GM18498 (cell line): Measurements from ENCODE around the gene MLEC.

Experiments used
- ATAC-seq: cut with Tn5 transposase; IDR thresholded peaks from one replicate; pipeline ENCODE4 v1.9.1; 2021; ENCODE audit warnings: mild to moderate bottlenecking, moderate library complexity; ENCODE audit not compliant: unreplicated experiment

MLEC gene

DNA sequence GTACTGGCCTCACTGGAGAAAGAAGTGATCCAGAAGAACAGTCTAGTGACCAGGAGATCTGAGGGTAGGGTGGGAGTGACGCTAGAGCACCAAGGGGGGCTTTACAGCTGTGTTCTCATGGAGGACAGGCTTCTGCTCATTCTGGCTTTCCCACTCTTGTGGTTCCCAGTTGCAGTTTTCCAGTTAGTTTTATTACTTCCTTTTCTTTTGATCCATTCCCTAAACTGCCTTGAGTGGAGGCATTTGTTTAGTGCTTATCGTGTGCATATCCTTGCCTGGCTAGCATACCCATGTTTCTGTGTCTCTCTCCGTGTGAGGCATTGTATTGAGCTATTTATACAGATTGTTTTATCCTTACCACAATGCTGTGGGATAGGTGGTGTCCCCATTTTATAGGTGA is 4.0 kb downstream of the MLEC start:
- ATAC-seq = no peak

DNA sequence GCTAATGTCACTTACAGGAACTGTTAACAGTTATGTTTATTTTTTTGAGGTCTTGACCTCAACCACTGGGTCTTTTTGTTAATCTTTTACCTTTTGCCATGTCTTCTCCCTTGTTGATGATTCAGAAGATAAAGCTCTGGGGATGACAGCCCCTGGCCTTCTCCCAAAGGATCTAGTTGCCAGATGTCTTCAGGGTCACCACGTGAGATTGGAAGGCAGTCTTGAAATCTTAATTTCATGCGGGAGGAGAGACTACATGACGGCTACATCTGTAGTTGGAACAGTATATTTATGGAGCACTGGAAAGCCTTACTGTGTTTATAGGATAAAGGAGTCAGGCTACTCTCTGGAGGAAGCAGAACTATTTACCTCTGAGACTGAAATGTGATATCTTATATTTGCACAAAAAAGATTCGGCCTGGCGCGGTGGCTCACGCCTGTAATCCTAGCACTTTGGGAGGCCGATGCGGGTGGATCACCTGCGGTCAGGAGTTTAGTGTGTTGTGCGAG is 5.6 kb downstream of the MLEC start:
- ATAC-seq = no peak

- no peak for ATAC-seq
These were observed 6.9 kb downstream of the MLEC start for GRCh38 chr12:120693848-120694247.

GRCh38 chr12:120696626-120697025 is 9.7 kb downstream of the MLEC start:
- ATAC-seq = no peak

GRCh38 chr12:120697344-120697743 is 10.4 kb downstream of the MLEC start:
- ATAC-seq = no peak

GRCh38 chr12:120698665-120699064 is 11.7 kb downstream of the MLEC start:
- ATAC-seq = no peak

DNA sequence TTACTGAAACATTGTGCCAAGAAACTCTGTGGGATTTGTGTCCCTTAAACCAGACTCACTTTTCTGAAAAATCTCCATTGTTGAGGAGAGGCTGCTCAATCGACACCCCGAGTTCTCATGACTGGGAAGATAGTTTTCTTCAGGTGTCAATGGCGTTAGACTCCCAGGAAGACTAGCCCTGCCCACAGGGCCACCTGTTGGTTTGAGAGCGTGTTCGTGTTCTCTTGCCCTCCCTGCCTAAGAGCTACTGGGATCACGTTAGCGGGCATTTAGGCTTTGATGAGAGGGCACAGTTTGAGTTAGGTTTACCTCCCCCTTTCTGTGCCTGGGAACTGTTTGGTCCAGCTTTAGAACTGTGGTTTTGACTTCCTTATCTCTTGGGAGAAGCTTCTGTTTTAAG is 12.6 kb downstream of the MLEC start:
- ATAC-seq = no peak

DNA sequence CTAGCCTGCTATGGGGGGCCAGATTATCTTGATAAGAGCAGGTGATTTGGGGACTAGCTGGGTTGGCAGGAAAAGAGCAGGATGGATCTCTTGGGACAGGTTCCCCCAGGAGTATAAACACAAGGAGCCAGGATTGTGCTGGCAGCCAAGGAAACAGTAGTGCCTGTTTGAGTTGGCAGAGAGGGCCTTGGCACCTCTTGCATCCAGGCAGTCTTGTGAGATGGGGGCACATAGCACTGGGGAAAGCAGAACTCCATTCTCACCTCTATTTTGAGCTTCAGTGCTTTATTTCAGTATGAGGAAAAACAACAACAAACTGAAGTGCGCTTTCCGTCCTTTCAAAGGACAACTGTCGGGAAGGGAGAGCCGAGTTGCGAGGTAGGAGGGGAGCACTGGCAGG is 13.9 kb downstream of the MLEC start:
- ATAC-seq = no peak

GRCh38 chr12:120702637-120703036 is 15.7 kb downstream of the MLEC start:
- ATAC-seq = no peak

DNA sequence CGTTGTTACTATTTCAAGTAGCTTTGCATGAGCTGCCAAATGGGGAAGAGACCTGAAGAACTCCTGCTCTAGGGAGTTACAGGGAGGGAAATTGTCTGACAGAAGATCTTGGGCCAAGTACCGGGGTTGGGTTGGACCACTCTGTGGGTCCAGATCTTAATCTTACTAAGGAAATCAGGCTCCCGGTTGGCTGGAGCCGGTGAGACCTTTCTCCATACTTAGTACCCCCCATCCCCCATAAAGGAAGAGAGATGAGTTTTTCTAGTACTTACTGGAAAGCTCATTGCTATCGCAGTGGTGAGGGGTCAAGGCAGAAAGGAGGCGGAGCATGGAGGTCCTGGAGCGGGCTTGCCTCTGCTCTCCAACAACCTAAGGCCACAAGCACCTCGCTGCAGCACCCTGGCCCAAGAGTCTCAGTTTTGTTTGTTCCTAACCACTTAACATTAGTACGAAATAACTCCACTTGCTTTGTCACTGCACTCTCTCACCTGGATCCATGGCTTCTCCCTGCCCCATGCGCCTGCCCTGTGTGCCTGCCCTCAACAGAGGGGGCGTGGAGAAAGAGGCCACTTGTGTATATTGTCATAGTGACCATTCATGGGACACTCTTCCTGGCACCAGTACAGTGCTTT is 16.5 kb downstream of the MLEC start:
- ATAC-seq = no peak

DNA sequence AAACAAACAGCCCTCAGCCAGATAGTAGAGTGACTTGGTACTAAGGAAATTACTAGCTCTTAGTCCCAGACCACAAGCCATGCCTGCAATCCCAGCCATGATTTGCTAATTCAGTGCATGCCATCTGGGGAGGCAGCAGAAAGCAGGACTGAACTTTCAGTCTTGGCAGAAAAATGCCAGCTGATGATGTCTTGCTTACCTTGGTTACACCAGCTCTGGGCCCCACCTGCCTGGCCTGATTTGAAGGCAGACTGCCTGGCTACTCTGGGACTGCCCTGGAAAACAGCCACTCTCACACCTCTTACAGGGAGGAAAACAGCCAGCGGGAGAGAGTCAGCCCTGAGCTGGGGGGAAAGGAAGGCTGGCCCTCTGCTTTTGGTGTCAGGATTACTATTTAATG is 18.7 kb downstream of the MLEC start:
- no peak for ATAC-seq

DNA sequence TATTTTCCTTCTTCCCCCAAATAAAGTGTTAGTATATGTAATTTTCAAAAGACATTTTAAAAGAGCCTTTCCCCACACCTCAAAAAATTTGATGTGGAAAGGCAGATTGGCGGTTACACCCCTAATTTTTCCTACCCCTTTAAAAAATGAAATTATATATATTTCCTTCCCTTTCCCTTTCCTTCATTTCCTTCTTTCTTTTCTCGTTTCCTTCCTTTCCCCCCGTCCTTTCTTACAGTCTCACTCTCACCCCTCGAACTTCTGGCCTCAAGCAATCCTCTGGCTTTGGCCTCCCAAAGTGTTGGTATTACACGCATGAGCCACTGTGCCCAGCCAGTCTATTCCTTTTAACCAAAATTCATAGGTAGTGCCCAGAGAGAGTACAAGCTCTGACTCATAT is 19.1 kb downstream of the MLEC start:
- no peak for ATAC-seq

DNA sequence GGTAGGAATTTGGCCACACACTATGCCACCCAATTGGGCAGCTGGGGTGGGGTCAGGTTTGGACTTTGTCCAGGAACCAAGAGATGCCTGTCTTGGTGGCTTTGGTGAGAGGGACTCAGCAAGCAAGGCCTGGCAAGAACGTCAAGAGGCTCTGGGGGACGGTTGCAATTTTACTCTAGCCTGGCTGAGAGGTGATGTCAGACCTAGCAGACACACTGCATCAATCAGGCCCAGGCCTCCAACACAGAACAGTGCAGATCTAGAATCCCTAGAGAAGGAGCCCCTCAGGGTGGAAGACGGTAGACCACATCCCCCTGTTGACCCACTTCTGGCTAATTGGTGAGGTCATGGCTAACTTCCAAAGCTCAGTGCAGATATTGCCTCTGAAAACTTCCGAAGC is 21.7 kb downstream of the MLEC start:
- ATAC-seq = no peak

GRCh38 chr12:120710031-120710804 is 23.3 kb downstream of the MLEC start, which contains the start of gene UNC119B:
UNC119B (plus strand) TSS chr12:120710458; CDS start chr12:120710475, 17 bp downstream.
- ATAC-seq = peak; percentile 79

DNA sequence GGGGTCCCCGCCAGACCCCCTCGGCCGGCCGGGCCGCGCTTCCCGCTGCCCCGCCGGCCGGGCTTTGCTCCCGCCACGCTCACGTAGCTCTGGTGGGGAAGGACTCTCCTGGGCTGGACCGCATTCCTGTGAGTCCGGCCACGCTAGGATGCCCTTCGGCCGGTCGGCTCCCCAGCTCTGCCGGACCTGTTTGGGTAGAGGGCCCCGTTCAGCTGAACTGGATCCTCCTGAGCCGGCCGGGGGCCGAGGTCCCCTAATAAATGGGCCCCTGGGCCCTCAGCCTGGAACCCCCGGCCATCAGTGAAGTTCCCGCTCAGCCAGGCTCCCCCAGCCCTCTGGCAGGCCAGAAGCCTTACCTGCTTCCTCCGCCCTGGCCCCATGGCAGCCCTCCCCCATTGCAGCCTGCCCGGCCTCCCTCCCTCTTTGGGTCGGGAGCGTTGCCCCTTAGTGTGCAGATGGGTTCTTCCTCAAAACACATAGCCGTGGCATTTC is 23.9 kb downstream of the MLEC start:
- peak; percentile 22 for ATAC-seq

GRCh38 chr12:120711411-120711810 is 24.5 kb downstream of the MLEC start:
- ATAC-seq = no peak

DNA sequence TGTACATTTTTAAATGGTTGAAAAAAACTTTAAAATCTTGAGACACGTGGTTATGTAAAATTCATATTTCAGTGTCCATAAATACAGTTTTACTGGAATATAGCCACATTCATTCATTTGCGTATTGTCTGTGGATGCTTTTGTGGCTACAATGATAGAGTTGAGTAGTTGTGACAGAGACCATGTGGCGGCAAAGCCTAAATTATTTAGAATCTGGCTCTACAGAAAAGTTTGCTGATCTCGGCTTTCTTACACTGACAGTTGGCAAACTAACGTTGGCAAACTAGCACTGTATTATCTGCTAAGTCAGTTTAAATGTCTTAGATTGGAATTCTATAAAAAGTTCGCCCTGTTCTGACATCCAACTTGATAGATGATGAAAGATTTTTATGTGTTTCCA is 25.7 kb downstream of the MLEC start:
- no peak for ATAC-seq

DNA sequence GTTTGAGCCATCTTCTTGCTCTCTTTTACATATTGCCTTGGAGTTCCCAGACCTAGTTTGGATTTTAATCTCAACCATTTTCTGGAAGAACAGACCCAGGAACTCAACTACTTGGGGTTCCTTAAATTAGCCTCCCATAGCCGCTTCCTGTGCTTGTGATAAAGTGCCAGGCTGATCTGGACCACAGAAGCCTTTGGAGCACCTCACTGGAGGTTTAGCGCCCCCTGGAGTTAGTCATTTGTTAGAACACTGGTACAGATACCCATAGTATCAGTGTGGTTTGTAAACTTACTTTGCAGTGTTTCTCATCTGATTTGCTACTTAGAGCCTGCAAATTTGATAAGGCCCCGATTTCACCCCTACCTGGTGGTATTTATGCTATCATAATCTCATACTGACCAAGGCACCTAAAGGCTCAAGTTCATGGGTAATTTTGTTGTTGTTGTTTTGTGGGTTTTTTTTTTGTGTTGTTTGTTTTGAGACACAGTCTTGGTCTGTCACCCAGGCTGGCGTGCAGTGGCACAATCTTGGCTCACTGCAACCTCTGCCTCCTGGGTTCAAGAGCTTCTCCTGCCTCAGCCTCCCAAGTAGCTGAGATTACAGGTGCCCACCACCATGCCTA is 27.0 kb downstream of the MLEC start:
- ATAC-seq = no peak

DNA sequence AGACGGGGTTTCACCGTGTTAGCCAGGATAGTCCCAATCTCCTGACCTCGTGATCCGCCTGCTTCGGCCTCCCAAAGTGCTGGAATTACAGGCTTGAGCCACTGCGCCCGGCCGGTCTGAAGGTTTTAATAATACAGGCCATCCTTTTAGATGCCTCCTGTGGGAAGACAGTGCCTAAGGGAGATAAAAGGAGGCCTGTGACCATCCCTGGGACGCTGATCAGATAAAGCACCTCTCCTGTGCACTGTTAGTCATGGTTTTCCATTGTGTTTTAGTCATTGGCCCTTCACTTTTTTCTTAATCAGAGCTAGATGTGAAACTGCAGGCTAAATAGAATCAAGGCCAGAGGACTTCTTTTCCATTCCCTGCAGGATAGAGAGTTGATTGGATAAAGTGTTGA is 31.1 kb downstream of the MLEC start:
- ATAC-seq = no peak

DNA sequence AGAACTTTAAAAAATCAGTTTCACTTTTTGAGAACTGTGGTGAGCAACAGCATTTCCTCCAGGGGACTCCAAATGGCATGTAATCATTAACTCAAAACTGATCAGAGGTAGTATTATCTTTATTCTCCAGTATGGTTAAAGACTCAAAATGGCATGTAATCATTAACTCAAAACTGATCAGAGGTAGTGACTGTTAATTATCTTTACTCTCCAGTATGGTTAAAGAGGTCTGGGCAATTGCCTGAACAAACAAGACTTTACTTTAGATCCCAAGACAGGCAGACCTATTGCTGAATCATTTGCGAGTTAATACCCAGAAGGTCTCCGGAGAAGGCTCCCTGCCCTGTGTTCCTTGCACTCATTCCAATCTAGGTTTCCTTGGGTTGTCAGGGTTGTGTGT is 32.1 kb downstream of the MLEC start:
- no peak for ATAC-seq

- ATAC-seq = no peak
These were observed 32.7 kb downstream of the MLEC start for GRCh38 chr12:120719496-120720233.
